NCI-H2196 treated with DMSO at 0.1 percent for 48 hours (cell line): ENCODE data around the gene ENPP3.

ENCODE experiments used
- DNase-seq: peaks from one replicate; lab custom pipeline; 2025; ENCODE audit not compliant: unreplicated experiment; lab: John Stamatoyannopoulos, UW

The ENPP3 gene

GRCh38 chr6:131792091-131792496 lies 155.0 kb downstream of the ENPP3 start:
- DNase-seq: no peak

DNA sequence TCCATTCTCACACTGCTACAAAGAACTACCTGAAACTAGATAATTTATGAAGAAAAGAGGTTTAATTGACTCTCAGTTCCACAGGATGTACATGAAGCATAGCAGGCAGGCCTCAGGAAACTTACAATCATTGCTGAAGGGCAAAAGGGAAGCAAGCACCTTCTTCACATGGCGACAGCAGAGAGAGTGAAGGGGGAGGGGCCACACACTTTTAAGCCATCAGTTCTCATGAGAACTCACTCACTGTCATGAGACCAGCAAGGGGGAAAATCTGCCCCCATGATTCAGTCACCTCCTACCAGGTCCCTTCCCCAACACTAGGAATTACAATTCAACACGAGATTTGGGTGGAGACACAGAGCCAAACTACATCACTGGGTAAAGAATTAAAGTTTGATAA lies 158.3 kb downstream of the ENPP3 start:
- no peak for DNase-seq
